ENCODE measurements around the gene ARID1B.

DNA sequence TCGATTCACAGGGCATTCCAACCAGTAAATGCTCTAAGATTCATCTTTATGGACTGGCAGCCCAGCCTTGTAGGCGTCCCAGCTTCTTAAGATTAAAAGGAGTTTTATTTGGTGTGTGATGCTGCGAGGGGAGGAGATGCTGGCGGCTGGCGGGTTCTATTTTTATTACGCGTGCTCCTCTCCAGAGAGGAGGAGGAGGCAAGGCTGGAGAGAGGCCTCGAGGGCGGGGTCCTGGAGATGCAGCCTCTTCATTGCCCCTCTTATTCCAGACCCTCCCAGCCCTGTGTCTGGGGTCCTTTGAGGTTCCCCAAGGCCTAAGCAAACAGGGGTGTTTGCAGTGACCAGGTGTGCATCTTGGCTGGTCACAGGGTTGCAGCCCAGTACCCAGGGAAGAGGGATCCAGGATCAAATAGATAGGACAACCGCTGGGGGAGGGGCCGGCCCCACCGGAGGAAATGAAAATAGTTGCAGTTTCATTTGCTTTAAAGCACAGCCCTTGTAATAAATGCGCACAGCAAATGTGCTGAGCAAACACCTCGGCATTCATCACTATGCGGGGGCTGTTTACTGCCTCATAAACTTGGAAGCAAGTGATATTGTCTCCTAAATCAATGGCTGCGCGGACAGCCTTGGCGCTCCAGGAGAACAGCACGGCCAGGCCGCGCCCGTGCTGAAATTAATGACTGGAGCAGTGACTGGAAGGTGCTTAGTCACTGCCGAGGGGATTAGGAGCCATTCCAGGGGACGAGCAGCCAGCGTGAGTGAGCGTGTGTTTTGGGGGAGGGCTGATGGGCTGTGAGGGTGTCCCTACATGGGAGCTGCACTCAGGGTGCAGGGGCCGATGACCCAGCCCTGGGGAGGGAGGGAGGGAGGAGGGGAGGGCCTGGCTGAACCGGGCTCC lies 463.1 kb downstream of the ARID1B start:
- TF ChIP-seq, protein P1, sequence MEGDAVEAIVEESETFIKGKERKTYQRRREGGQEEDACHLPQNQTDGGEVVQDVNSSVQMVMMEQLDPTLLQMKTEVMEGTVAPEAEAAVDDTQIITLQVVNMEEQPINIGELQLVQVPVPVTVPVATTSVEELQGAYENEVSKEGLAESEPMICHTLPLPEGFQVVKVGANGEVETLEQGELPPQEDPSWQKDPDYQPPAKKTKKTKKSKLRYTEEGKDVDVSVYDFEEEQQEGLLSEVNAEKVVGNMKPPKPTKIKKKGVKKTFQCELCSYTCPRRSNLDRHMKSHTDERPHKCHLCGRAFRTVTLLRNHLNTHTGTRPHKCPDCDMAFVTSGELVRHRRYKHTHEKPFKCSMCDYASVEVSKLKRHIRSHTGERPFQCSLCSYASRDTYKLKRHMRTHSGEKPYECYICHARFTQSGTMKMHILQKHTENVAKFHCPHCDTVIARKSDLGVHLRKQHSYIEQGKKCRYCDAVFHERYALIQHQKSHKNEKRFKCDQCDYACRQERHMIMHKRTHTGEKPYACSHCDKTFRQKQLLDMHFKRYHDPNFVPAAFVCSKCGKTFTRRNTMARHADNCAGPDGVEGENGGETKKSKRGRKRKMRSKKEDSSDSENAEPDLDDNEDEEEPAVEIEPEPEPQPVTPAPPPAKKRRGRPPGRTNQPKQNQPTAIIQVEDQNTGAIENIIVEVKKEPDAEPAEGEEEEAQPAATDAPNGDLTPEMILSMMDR (IDR thresholded peaks at IDR 0.05; ENCODE audit: poor library complexity) = no peak
- TF ChIP-seq EZH2 (IDR thresholded peaks at IDR 0.05; ENCODE audit: borderline replicate concordance) = no peak
